ENCODE data around the gene MYO1E. TPM values are rescaled to one million over a fixed set of nuclear protein-coding genes. Genes with fewer than 3 reads are reported as not detected.

MYO1E gene
- total RNA-seq, 1 experiment from 2014 or later = 16.9 TPM

DNA sequence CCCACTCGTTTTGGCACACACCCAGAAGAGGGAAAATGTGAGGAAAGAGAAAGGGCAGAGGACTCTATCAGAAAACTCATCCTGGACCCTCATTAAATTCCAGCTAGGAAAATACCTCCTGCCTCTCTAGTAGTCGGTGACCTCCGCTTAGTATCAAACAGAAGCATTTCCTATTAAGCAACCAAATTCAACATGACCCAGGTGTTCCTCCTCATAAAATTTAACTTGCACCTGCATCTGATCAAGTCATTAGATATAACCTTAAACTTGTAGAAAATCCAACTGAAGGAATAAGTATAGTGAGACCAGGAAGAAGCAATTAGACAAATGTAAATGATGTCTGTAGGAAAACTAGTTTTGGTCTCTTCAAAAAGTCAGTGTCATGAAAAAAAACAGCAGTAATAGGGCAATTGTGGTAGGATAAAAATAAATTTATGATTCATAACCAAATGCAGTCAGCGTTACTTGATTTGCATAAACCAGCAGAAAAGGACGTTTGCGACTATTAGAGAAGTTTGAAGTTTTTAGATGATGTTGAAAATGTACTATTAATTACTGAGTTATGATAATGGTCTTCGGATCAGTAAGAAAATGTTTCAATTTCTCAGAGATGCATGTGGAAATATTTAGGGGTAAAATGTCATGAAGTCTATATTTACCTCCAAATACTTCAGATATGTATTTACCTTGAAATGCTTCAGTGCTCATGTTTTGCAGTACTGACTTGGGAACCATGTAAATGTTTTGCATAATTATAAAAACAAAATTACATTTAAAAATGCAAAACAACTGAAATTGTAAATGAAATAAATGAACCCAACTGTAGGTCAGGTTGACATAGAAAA lies 121.4 kb downstream of the MYO1E start:
- no peak for DNase-seq (ENCODE audit: low spot score)
- in situ Hi-C loops (cut with HindIII; ENCODE audit: low sequenced_read_pairs) = no loop called here

DNA sequence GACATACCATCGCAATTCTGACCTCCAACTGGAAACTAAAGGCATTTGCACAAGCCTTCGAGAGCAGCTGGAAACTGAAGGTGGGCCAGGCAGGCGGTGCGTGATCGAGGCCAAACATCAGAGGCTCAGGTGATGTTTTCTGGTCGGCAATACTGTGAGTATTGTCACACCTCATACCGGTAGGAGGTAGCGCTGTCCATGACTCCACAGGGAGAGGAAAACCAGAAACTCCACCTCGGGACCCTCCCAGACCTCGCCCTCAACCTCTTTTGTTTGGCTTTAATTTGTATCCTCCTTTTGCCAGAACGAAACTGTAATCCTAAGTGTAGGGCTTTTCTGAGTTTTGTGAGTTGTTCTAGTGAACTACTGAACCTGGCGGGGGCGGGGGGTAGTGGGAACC lies 122.4 kb downstream of the MYO1E start:
- in situ Hi-C loops (cut with HindIII; ENCODE audit: low sequenced_read_pairs) = no loop called here
- DNase-seq (ENCODE audit: low spot score) = no peak

DNA sequence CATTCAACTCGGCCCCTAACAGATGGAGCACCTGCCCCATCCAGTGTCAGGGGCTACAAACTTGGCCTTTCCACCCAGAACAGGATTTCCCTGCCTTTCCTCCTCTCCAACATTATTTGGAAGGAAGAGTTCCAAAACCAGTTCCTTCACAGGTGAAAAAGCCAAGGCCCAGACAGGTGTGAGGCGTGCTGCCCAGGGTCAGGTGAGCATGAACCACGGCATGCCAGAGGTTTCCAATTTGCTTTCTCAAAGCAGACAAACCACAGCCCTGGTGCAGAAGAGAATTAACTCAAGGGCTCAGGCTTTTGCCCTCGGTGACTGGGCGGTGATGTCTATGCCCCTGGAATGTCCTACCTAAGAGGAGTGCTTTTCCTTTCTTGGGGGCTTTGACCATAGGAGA lies 122.9 kb downstream of the MYO1E start:
- in situ Hi-C loops (cut with HindIII; ENCODE audit: low sequenced_read_pairs) = no loop called here
- no peak for DNase-seq (ENCODE audit: low spot score)

DNA sequence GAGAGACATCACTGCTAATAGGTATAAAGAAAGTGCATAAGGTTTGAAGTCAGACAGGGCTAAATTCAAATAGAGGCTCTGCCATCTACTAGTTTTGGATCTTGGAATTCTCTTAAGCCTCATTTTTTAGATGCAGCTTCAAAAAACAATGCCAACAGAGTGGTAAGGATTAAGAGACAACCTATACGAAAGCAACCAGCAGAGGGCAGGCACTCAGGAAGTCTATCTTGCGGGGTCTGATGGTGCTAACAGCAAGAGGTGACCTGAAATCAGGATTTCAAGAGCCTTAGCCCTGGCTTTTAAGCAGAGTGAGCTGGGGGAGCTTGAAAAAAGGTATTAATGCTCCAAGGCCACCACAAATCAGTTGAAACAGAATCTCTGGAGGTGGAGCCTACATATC lies 125.3 kb downstream of the MYO1E start:
- peak; percentile 25 for DNase-seq (ENCODE audit: low spot score)
- in situ Hi-C loops (cut with HindIII; ENCODE audit: low sequenced_read_pairs) = no loop called here

DNA sequence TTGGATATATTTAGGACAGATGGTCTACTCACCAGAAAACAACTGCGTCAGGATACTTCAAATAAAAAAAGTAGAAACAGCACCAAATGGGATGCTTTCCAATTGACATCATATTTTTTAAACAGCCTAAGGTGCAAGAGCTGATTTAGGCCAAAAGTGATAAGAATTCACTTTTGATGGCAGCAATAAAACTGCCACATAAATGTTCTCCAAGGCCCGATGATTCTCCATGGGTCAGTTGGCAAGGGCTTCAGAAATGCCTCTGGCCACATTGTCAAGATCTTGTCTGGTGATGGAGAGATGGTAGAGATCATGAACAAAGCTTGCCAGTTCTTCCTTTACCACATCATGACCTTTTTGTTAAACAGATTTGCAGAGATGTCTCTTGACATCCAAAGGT lies 127.1 kb downstream of the MYO1E start:
- in situ Hi-C loops (cut with HindIII; ENCODE audit: low sequenced_read_pairs) = no loop called here
- DNase-seq (ENCODE audit: low spot score) = no peak

DNA sequence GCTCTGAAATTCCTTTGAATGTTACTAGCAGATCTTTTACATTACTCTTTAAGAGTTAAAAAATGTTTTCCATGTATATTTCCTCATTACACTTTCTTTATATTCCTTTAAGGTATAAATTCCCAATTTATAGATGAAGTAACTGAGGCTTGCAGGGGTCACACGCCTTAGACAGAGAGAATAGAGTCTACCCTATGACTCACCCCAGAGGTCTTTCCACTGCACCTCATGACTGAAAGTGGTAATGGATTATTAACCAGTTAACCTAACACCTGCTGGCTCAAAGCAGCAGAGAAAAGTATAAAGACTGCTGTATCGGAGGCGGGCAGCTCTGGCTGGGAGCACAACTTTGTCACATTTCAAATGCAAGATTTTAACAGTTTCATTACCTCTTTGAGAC lies 128.3 kb downstream of the MYO1E start:
- no peak for DNase-seq (ENCODE audit: low spot score)
- in situ Hi-C loops (cut with HindIII; ENCODE audit: low sequenced_read_pairs) = no loop called here

DNA sequence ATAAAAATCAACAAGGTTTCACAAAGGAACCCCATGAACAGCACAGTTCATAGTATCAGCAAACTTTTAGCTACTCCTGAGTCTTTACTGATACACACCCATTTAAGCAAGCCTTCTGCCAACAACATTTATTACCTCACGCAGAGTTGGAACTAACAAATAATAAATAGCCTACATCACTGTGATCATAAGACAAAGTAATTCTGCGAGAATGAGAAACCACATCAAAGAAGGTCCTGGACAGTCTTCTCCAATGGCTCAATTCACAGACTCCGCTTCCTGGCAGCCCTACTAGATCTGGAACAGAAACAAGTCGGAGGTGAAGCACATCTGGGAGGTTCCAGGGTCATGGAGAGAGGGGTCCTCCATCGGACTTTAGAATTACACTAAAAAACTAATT lies 129.0 kb downstream of the MYO1E start:
- DNase-seq (ENCODE audit: low spot score) = no peak
- in situ Hi-C loops (cut with HindIII; ENCODE audit: low sequenced_read_pairs) = no loop called here

DNA sequence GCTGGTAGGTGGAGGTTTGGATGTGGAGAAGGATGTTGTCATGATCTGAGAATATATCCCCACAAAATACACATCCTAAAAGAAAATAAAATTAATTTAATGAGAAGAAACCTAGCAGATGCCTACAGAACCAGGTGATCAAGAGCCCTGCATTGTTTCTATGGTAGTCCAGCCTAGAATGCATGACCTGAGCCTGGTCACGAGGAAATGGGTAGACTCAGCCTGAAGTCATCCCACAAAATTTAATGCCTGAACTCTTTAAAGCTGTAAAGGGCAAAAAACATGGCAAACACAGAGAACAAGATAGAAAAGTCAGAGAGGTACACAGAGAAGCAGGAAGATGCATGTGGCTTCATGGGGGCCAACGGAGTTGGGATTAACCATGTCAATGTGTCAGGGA lies 130.0 kb downstream of the MYO1E start:
- in situ Hi-C loops (cut with HindIII; ENCODE audit: low sequenced_read_pairs) = no loop called here
- DNase-seq (ENCODE audit: low spot score) = no peak

DNA sequence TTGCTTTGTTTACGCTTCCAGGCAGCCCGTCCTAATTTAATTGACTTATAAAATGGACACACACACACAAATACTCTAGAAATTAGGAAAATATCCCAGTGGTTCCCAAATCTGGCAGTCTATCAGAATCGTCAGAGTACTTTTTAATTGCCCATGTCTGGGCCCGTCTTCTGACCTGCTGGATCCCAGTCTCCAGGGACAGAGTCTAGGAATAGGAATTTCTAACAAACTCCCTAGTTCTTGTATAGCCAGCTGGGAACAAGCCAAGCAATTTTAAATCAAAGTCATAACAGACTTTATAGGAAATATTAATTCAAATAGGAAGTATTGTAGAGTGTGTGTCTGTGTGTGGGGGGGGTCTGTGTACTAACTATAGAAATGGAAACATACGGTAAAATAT lies 132.6 kb downstream of the MYO1E start:
- in situ Hi-C loops (cut with HindIII; ENCODE audit: low sequenced_read_pairs) = no loop called here
- no peak for DNase-seq (ENCODE audit: low spot score)

DNA sequence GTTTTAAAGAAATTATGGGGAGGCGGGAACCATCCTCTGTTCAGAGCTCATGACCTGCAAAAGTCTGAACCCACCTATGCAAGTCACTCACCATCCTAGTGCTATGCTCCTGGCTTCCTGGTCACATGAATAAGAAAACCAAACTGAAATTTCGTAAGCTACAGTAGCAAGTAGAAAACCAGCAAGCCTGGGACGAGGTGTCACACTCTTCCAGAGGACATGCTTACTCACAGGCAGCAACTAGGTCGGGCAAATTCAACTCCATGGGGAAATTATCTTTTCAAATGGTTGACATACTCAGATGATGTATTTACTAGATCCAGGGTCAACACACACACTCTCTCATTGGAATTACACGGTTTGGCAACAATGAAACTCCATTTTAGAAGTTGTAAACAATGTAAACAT lies 134.7 kb downstream of the MYO1E start:
- no peak for DNase-seq (ENCODE audit: low spot score)
- in situ Hi-C loops (cut with HindIII; ENCODE audit: low sequenced_read_pairs) = no loop called here

DNA sequence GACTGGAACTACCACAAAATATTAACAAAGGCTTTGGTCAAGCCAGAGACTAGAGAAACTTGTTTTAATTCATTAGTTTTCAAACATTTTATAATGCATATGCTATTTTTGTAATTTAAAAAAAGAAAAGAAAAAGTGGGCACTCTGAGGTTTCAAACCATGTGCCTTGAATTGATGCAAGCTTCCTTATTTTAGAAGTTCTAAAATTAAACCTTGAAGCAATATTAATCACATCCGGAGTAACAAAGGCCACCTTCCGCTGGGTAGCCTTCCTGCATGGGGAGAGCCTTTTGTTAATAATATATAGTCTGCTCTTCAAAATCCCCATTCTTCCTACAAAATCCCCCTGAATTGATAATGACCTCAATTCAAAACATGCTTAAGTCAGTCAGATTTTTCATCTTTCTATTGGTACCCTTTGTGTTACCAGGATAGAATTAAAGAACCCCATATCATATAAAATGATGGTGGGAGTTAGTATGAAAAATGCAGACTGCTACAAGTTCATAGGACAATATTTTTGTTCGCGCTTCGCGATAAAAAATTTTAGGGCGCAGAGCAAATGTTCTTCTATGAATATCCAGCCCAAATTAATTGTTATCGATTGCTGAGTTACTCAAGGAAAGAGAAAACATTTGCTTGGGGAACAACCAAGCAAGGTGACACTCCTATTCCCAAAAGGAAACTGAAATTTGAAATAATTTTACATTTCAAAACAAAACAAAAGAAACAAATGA lies 135.4 kb downstream of the MYO1E start:
- in situ Hi-C loops (cut with HindIII; ENCODE audit: low sequenced_read_pairs) = no loop called here
- no peak for DNase-seq (ENCODE audit: low spot score)

DNA sequence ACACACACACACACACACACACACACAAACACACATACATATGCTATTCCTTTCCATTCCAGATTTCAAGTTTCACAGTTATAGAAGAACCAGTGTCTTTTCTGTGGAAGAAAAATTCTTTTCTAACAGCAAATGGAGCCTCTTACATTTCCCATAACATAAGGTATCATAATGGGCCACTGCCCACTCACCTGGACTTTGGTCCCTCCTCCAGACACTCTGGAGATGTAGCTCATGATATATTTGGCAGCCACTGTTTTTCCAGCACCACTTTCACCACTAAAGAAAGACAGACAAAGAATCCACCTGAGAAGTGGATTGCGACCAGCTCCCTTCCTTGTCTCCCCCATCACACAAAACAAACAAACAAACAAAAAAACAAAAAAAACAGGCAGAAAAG lies 136.3 kb downstream of the MYO1E start:
- in situ Hi-C loops (cut with HindIII; ENCODE audit: low sequenced_read_pairs) = no loop called here

DNA sequence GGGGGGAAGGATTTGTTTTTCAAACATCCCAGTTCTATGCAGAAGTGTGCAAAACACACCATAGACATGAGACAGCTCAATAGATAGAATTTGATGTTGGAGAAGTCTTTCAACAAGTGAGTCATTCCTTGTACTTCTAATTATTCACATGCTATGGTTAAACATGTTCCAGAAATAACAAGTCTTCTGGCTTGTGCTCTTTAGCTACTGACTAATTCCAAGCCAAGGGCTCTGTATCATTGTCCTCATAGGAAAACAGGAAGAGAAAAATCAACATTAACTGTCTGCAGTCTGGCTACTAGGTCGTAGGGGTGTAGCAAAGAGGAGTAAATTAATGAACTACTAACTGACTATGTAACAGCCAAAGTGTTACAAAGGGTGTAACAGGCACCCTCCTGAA lies 140.2 kb downstream of the MYO1E start:
- no peak for DNase-seq (ENCODE audit: low spot score)
- in situ Hi-C loops (cut with HindIII; ENCODE audit: low sequenced_read_pairs) = no loop called here

More for the DNA sequence above, 136.3 kb downstream of the MYO1E start:
- DNase-seq (ENCODE audit: low spot score) = no peak

DNA sequence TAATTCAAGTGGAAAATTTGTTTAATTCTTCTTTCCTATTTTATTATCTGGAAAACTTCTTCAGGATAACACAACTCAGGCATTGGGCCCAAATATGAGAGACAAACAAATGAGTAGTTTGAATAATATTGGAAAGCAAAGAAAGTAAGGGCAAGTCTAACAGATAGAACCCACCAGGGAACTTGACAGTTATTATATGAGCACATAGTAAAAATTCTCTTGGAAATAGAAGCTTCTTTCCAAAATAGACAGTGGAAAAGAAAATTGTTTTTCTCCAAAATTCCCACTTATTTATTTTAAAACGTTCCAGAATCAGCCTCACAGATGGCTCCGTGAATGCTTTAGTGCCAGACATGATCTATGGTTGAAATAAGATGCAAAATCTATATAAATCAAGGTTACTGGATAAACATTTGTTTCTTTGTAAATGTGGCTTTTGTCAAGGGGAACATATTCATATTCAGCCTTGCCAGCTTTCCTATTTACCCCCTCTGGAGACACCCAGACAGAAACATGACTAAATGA lies 142.1 kb downstream of the MYO1E start:
- in situ Hi-C loops (cut with HindIII; ENCODE audit: low sequenced_read_pairs) = no loop called here

DNA sequence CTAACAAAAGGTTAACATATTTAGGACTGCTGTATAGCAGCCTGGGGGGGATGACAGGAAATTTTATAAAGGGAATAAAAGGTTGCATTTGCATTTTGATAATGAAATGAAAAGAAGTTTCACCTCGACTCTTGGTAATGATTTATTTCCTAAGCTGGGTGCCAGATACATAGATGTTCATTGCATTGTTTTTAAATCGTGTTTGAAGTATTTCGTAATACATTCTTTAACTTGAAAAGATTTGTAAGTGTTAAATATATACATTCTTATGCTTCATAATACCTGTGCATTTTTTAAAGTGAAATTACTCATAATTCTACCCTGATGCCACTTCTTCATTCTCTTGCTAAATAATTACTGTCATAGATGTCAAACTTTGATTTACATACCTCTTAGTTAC lies 143.2 kb downstream of the MYO1E start:
- DNase-seq (ENCODE audit: low spot score) = no peak
- in situ Hi-C loops (cut with HindIII; ENCODE audit: low sequenced_read_pairs) = no loop called here

More for the DNA sequence above, 142.1 kb downstream of the MYO1E start:
- no peak for DNase-seq (ENCODE audit: low spot score)

DNA sequence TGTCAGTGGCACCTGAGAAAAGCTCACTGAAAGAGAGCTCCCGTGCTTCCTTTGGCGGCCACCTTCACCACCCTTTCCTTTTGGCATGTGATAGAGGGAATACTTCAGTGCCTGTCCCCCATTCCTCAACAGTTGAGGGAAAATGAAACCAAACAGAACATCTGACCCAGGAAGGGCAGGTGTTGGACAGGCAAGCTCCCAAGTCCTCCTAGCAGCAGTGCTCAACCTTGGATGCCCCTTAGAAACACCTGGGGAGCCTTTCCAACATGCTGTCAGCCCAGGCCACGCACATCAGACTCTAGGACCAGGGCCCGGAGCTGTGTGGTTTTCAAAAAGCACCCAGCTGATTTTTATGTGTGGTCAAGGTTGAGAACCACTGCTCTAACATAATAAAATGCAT lies 143.7 kb downstream of the MYO1E start:
- in situ Hi-C loops (cut with HindIII; ENCODE audit: low sequenced_read_pairs) = no loop called here
- DNase-seq (ENCODE audit: low spot score) = no peak

DNA sequence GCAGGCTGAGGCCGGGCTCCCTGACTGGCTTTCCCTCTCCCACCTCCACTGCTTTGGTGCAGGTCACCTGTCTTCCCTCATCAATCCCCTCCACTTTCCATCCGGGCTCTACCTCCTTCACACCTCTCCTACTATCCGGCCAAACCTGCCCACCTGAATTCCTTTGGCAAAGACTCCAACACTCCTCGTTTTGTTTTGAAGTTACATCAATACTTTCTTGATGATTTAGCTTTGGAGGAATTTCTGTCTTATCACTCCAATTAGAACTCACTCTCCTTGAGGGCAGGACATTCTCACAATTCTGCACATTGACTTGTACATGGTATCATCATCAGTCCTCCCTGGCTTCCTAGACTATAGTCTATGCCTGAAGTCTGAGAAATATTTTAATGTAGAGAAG lies 145.7 kb downstream of the MYO1E start:
- no peak for DNase-seq (ENCODE audit: low spot score)
- in situ Hi-C loops (cut with HindIII; ENCODE audit: low sequenced_read_pairs) = no loop called here

DNA sequence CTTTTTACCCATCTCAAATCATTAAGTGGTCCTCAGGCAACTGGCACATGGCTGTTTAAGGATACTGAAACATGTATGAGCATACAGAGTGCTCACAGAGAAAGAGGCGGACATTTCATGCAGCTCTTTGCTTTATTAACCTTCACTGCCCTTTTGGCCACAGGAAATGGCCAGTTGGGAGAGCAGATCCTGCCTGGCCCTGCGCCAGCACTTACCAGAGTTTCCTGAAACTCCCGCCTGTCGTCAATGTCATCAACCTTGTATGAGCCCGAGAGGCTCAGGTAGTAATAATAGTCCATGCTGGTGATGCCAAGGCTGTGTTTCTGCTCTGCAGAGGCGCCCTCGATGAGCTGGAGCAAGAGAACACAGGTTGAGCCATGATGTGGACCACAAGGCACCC lies 148.2 kb downstream of the MYO1E start:
- DNase-seq (ENCODE audit: low spot score) = no peak
- in situ Hi-C loops (cut with HindIII; ENCODE audit: low sequenced_read_pairs) = no loop called here

DNA sequence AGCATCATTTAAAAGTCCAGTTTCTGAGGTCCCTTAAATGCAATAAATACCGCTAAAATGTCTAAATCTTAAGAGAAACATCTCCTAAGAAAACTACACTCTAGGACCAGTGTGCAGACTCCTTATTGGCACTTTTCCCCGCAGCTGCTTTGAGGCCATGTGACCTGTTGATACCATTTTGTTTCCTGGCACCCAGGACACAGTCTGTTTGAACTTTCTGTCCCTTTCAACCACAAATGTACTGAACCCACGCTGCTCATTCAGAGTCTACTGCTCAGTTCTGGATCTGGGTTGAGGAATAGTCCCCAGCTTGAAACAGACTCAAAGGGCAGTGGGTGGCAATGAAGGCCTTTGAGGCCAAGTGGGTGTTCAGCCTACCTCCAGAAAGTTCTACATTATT lies 148.9 kb downstream of the MYO1E start:
- no peak for DNase-seq (ENCODE audit: low spot score)
- in situ Hi-C loops (cut with HindIII; ENCODE audit: low sequenced_read_pairs) = no loop called here

DNA sequence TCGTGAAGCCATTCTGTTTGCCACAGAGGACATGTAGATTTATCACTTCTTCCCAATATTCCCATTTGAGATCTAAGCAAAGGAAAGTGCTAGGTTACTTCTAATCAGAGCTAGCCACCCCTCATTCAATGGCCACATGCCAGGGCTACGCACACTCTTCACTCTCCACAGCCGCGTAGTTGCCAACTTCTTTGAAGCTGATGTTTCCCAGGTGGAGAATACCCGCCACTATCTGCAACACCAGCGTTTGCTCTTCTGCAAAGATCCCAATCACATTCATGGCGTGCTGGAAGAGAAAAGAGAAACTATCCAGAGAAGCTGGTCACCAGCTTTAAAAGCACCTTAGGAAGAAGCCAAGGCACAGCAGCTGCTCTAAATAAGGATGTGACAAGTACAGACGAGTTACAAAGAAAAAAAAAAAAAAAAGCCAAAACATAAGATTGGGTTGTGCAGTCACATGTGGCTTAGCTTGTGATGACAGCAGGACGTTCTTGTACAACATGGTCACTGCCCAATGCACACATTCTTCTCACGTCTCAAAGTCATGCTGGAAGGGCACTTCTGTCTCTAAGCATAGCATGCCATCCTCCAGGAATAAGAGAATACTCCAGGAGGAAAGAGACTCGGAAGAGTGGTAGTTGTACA lies 149.6 kb downstream of the MYO1E start:
- in situ Hi-C loops (cut with HindIII; ENCODE audit: low sequenced_read_pairs) = no loop called here
- DNase-seq (ENCODE audit: low spot score) = no peak
